SK-N-SH (cell line): ENCODE data around the gene C20orf96. TPM values are rescaled to one million over a fixed set of nuclear protein-coding genes. Genes with fewer than 3 reads are reported as not detected.

Experiments used
- CTCF ChIA-PET: fragments of 300-600, 350-600 bp; formaldehyde crosslinking; extraction: SDS; loops from one replicate; lab custom pipeline; 2021; lab: Yijun Ruan, JAX
- POLR2A ChIA-PET: fragments of 350-600 bp; sonication (Branson Sonifier 250); formaldehyde crosslinking; extraction: SDS; loops from one replicate; lab custom pipeline; 2020; ENCODE audit warnings: antibody characterized with exemption, inconsistent platforms; lab: Yijun Ruan, JAX
- DNase-seq: peaks from one replicate; pipeline ENCODE4 v3.0.0; 2012
- H2AFZ ChIP-seq: fragments of 200-600 bp; sonication (generic); 2 replicates; pipeline ENCODE4 v1.8.1; 2016; ENCODE audit warnings: antibody characterized with exemption, mild to moderate bottlenecking, low read depth
- H3F3A ChIP-seq: fragments of 200-600 bp; sonication (generic); replicated peaks from 2 replicates; pipeline ENCODE3; 2016; ENCODE audit warnings: antibody characterized with exemption, mild to moderate bottlenecking; ENCODE audit not compliant: insufficient read depth
- H3K27ac ChIP-seq, 2 experiments: fragments of 200-500 bp in 1 of 2; fragments of 200-600 bp in 1 of 2; sonication (Bioruptor generic) in 1 of 2; sonication (generic), shearing (Covaris generic) in 1 of 2; 2 replicates each; pipeline versions ENCODE4 v1.5.1 to v1.6.1; 2014 to 2016; ENCODE audit warnings: low read depth in 2 of 2, inconsistent platforms in 1 of 2, low read length in 1 of 2, mild to moderate bottlenecking in 1 of 2, mixed read lengths in 1 of 2
- H3K27me3 ChIP-seq: fragments of 200-600 bp; sonication (generic), shearing (Covaris generic); 2 replicates; pipeline ENCODE4 v1.6.1; 2016; ENCODE audit warnings: mixed run types; ENCODE audit not compliant: insufficient read depth
- H3K36me3 ChIP-seq, 2 experiments: fragments of 200-500 bp in 1 of 2; fragments of 200-600 bp in 1 of 2; sonication (Bioruptor generic) in 1 of 2; sonication (generic) in 1 of 2; replicated peaks in 1 of 2; 2 replicates each; pipeline versions ENCODE3 to v1.5.1; 2014 to 2016; ENCODE audit warnings: low read length in 1 of 2, mild to moderate bottlenecking in 1 of 2; ENCODE audit not compliant: insufficient read depth in 2 of 2, control insufficient read depth in 1 of 2
- H3K4me1 ChIP-seq, 2 experiments: fragments of 200-500 bp in 1 of 2; fragments of 200-600 bp in 1 of 2; sonication (Bioruptor generic) in 1 of 2; sonication (generic), shearing (Covaris generic) in 1 of 2; 2 replicates each; pipeline versions ENCODE4 v1.5.1 to v1.6.1; 2014 to 2016; ENCODE audit warnings: low read depth in 1 of 2, low read length in 1 of 2, mixed run types in 1 of 2; ENCODE audit not compliant: insufficient read depth in 2 of 2, control insufficient read depth in 1 of 2
- H3K4me2 ChIP-seq: fragments of 200-600 bp; sonication (generic), shearing (Covaris generic); 2 replicates; pipeline ENCODE4 v1.6.1; 2017; ENCODE audit warnings: mixed run types
- H3K4me3 ChIP-seq, 2 experiments: fragments of 200-500 bp in 1 of 2; fragments of 200-600 bp in 1 of 2; sonication (Bioruptor generic) in 1 of 2; sonication (generic), shearing (Covaris generic) in 1 of 2; 2 replicates each; pipeline versions ENCODE4 v1.5.1 to v1.8.1; 2014 to 2016; ENCODE audit warnings: low read depth in 2 of 2, inconsistent platforms in 1 of 2, low read length in 1 of 2, mild to moderate bottlenecking in 1 of 2, mixed read lengths in 1 of 2, moderate library complexity in 1 of 2
- H3K79me2 ChIP-seq: fragments of 200-600 bp; sonication (generic); 2 replicates; pipeline ENCODE4 v1.8.1; 2017; ENCODE audit warnings: mild to moderate bottlenecking; ENCODE audit not compliant: insufficient read depth
- H3K9ac ChIP-seq: fragments of 200-600 bp; sonication (generic); 2 replicates; pipeline ENCODE4 v1.6.1; 2017; ENCODE audit warnings: mixed run types
- H3K9me2 ChIP-seq: fragments of 200-600 bp; sonication (generic); 2 replicates; pipeline ENCODE4 v1.6.1; 2017; ENCODE audit warnings: mixed run types
- H3K9me3 ChIP-seq: fragments of 200-600 bp; sonication (generic); 2 replicates; pipeline ENCODE4 v1.6.1; 2017; ENCODE audit warnings: mixed run types, mild to moderate bottlenecking, moderate library complexity
- H4K20me1 ChIP-seq: fragments of 200-600 bp; sonication (generic); 2 replicates; pipeline ENCODE4 v1.6.1; 2017; ENCODE audit warnings: mild to moderate bottlenecking, mixed run types; ENCODE audit not compliant: insufficient read depth
- CHD2 ChIP-seq: fragments of 150-350 bp; IDR thresholded peaks from 2 replicates; pipeline ENCODE4 v1.6.1; 2018; ENCODE audit warnings: low read length; ENCODE audit not compliant: partially characterized antibody
- CTCF ChIP-seq: fragments of 200-600 bp; sonication (generic); IDR thresholded peaks from 2 replicates; pipeline ENCODE4 v1.6.1; 2017; ENCODE audit warnings: antibody characterized with exemption, mild to moderate bottlenecking, moderate library complexity
- ELF1 ChIP-seq: IDR thresholded peaks from 2 replicates; pipeline ENCODE4 v1.4.0; 2012
- EZH2phosphoT487 ChIP-seq: fragments of 200-600 bp; sonication (generic); IDR thresholded peaks from 2 replicates; pipeline ENCODE4 v1.6.1; 2017; ENCODE audit warnings: low read depth, mixed run types, mild to moderate bottlenecking, antibody characterized with exemption, moderate library complexity, borderline replicate concordance
- FOSL2 ChIP-seq: IDR thresholded peaks from 2 replicates; pipeline ENCODE4 v1.4.0; 2012; ENCODE audit warnings: low read depth, mild to moderate bottlenecking, moderate library complexity, borderline replicate concordance
- FOXJ3 ChIP-seq: sonication (generic); formaldehyde crosslinking; IDR thresholded peaks from 2 replicates; pipeline ENCODE4 v1.5.1; 2020; ENCODE audit warnings: mild to moderate bottlenecking, missing genetic modification reagents
- FOXM1 ChIP-seq: IDR thresholded peaks from 2 replicates; pipeline ENCODE4 v1.4.0; 2012; ENCODE audit warnings: low read depth, mild to moderate bottlenecking
- IRF3 ChIP-seq: fragments of 150-350 bp; IDR thresholded peaks from 2 replicates; pipeline ENCODE4 v1.6.1; 2016; ENCODE audit warnings: mild to moderate bottlenecking, low read depth, low read length
- MEF2A ChIP-seq: IDR thresholded peaks from 2 replicates; pipeline ENCODE4 v1.4.0; 2012; ENCODE audit warnings: low read depth, borderline replicate concordance
- PBX3 ChIP-seq: IDR thresholded peaks from 2 replicates; pipeline ENCODE4; 2012
- RAD21 ChIP-seq: IDR thresholded peaks from 2 replicates; pipeline ENCODE4 v1.6.1; 2012; ENCODE audit warnings: mild to moderate bottlenecking, low read length
- RCOR1 ChIP-seq: fragments of 150-350 bp; IDR thresholded peaks from 2 replicates; pipeline ENCODE4 v1.6.1; 2017; ENCODE audit warnings: antibody characterized with exemption, low read length
- RFX5 ChIP-seq: IDR thresholded peaks from 2 replicates; pipeline ENCODE4 v1.6.1; 2012; ENCODE audit warnings: mild to moderate bottlenecking, improper control_type of control experiment, low read length
- SMC3 ChIP-seq: IDR thresholded peaks from 2 replicates; pipeline ENCODE4 v1.6.1; 2012; ENCODE audit warnings: low read depth, low read length, improper control_type of control experiment
- TCF12 ChIP-seq: IDR thresholded peaks from 2 replicates; pipeline ENCODE4 v1.4.0; 2012
- TEAD4 ChIP-seq: IDR thresholded peaks from 2 replicates; pipeline ENCODE4 v1.4.0; 2012; ENCODE audit warnings: mild to moderate bottlenecking, borderline replicate concordance; ENCODE audit not compliant: insufficient read depth
- USF2 ChIP-seq: fragments of 150-350 bp; IDR thresholded peaks from 2 replicates; pipeline ENCODE4 v1.6.1; 2017; ENCODE audit warnings: antibody characterized with exemption, low read length, low read depth, borderline replicate concordance
- YY1 ChIP-seq: IDR thresholded peaks from 2 replicates; pipeline ENCODE4 v1.4.0; 2012; ENCODE audit warnings: low read depth, mild to moderate bottlenecking
- ZBTB33 ChIP-seq: IDR thresholded peaks from 2 replicates; pipeline ENCODE4 v1.4.0; 2012; ENCODE audit warnings: low read depth, borderline replicate concordance
- polyA plus RNA-seq, 3 experiments: library from polyadenylated mRNA; depleted of rRNA; stranded (reverse); fragments of >200 nt; gene quantifications; 2 replicates each; pipeline ENCODE4 v1.2.3, GENCODE V29; 2012

The C20orf96 gene
- polyA plus RNA-seq, 1 of the 3 experiments (the other 2 are of a cell fraction): 16.6 TPM

- TF ChIP-seq USF2 (no peak), IRF3 (no peak), CTCF (no peak), RCOR1 (no peak), TEAD4 (no peak), MEF2A (no peak), FOXM1 (no peak), RFX5 (no peak), RAD21 (no peak), YY1 (no peak), ELF1 (no peak), FOSL2 (no peak), FOXJ3 (CRISPR knock-in tag) (no peak), SMC3 (no peak), EZH2phosphoT487 (no peak), TCF12 (no peak), PBX3 (no peak), CHD2 (no peak), ZBTB33 (no peak)
- no peaks in the 10 kb centered on the region for H3F3A ChIP-seq
- DNase-seq: no peak
- ChIA-PET POLR2A (no interaction called here), CTCF (no interaction called here)
- H3K79me2 ChIP-seq: no peaks in the 10 kb centered on the region
- H3K4me1 ChIP-seq: peaks cover 0 to 2% of the 10 kb centered on the region in 2 experiments; a peak in 1 of 4 replicates
- H3K4me3 ChIP-seq: no peak overlapping the region
- no peak overlapping the region for H2AFZ ChIP-seq
- H3K36me3 ChIP-seq: peaks cover 0 to 7% of the 10 kb centered on the region in 2 experiments
- H4K20me1 ChIP-seq: no peaks in the 10 kb centered on the region
- no peak overlapping the region for H3K27ac ChIP-seq
- no peaks in the 10 kb centered on the region for H3K27me3 ChIP-seq
- no peaks in the 10 kb centered on the region for H3K9me3 ChIP-seq
- H3K4me2 ChIP-seq: no peak overlapping the region
- H3K9me2 ChIP-seq: no peaks in the 10 kb centered on the region
- H3K9ac ChIP-seq: no peak overlapping the region
These were observed 19.0 kb downstream of the C20orf96 start for GRCh38 chr20:271528-271927.
